ENCODE measurements around the gene DRC7. TPM values are rescaled to one million over a fixed set of nuclear protein-coding genes. Genes with fewer than 3 reads are reported as not detected.

DRC7 gene
- total RNA-seq, 1 experiment from 2014 or later: 0.72 TPM

DNA sequence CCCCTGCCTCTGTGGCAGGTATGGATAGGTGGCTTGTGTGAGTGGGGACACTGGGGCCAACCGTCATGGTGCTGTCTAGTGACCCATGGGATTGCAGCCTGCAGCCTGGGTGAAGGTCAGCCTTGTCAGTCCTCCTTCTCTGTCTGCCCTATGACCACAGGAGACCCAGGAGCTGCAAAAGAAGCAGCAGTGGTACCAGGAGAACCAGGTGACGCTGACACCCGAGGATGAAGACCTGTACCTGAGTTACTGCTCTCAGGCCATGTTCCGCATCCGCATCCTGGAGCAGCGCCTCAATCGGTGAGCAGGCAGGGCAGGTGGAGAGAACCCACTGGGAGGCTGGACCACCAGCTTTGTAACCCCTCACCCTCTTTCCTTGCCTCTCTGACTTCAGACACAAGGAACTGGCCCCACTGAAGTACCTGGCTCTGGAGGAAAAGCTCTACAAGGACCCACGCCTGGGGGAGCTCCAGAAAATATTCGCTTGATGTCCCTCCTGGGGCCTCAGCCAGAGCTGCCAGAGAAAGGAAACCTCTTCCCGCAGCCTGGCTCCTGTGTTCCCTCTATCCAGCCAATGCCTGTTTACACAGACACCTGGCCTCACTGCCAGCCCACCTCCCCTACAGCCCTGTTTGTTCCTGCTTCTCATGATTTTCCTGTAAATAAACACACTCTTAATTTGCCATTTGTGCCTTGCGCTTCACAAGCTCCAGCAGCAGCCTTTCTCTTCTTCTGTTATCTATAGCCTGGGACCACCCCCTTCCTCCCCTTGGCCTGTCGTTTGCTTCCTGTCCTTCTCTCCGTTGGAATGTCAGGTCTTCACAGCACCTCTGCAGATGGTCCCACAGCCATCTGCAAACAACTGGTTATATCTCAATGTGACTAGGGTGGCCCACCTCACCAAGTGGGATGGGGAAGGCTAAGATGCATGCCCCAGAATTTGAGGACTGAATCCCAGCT is 36.4 kb downstream of the DRC7 start:
- Histone ChIP-seq H3K27me3 (ENCODE audit: insufficient read depth, low read length) (no peaks in the 10 kb centered on the region), H3K56ac (ENCODE audit: insufficient read length, low read depth, low read length) (no peak overlapping the region), H4K8ac (replicated peaks; ENCODE audit: insufficient read length, low read depth, low read length) (no peak overlapping the region), H2AK5ac (ENCODE audit: insufficient read length, low read length) (no peak overlapping the region), H4K20me1 (ENCODE audit: control insufficient read depth, insufficient read depth, insufficient read length) (no peaks in the 10 kb centered on the region), H3K18ac (ENCODE audit: insufficient read length, low read depth, low read length) (no peak overlapping the region), H3K9ac (ENCODE audit: extremely low read depth, insufficient read length, low read length) (no peak overlapping the region), H2BK120ac (ENCODE audit: low read depth, low read length, poor library complexity, severe bottlenecking) (no peak overlapping the region), H2BK15ac (ENCODE audit: low read depth, low read length) (no peak overlapping the region), H3K79me1 (ENCODE audit: insufficient read depth, low read depth, low read length, poor library complexity, severe bottlenecking) (no peaks in the 10 kb centered on the region), H3K79me2 (ENCODE audit: insufficient read depth, low read length) (no peaks in the 10 kb centered on the region), H3K4me2 (ENCODE audit: insufficient read depth, insufficient read length, low read length) (no peak overlapping the region), H3K9me3 (ENCODE audit: control insufficient read depth, low read depth, low read length) (no peaks in the 10 kb centered on the region), H3K23ac (ENCODE audit: insufficient read length, low read depth, low read length) (no peak overlapping the region), H2BK20ac (ENCODE audit: low read depth, low read length, poor library complexity, severe bottlenecking) (no peak overlapping the region), H4K91ac (ENCODE audit: insufficient read length, low read depth, low read length) (no peak overlapping the region), H3K23me2 (ENCODE audit: insufficient read length, low read depth, low read length, poor library complexity, severe bottlenecking) (peaks cover 8% of the 10 kb centered on the region), H2BK5ac (ENCODE audit: insufficient read length, low read length) (no peak overlapping the region), H3K4me1 (ENCODE audit: insufficient read depth, low read length) (no peaks in the 10 kb centered on the region), H2AFZ (ENCODE audit: low read length) (no peak overlapping the region), H3K14ac (ENCODE audit: insufficient read depth, low read length) (no peak overlapping the region; the same call in 1 of the 2 replicates), H3K4ac (ENCODE audit: low read depth, low read length) (no peak overlapping the region), H3T11ph (ENCODE audit: low read length) (no peak overlapping the region), H3K27ac (ENCODE audit: insufficient read length, low read depth, low read length) (no peak overlapping the region), H4K5ac (ENCODE audit: insufficient read length, low read depth, low read length) (no peak overlapping the region), H2BK12ac (ENCODE audit: insufficient read length, low read depth, low read length) (no peak overlapping the region)
- no CpG with 5 or more reads among the region's 13 CpGs for WGBS (ENCODE audit: extremely low coverage, insufficient read length, low lambda C conversion rate)
- DNase-seq: no peak
- H3K4me3 Mint-ChIP-seq: no peak overlapping the region
- no peak overlapping the region for H3K27ac Mint-ChIP-seq
- peaks cover 5% of the 10 kb centered on the region for H3K27me3 Mint-ChIP-seq (ENCODE audit: low read depth)
- TF ChIP-seq, protein P1, sequence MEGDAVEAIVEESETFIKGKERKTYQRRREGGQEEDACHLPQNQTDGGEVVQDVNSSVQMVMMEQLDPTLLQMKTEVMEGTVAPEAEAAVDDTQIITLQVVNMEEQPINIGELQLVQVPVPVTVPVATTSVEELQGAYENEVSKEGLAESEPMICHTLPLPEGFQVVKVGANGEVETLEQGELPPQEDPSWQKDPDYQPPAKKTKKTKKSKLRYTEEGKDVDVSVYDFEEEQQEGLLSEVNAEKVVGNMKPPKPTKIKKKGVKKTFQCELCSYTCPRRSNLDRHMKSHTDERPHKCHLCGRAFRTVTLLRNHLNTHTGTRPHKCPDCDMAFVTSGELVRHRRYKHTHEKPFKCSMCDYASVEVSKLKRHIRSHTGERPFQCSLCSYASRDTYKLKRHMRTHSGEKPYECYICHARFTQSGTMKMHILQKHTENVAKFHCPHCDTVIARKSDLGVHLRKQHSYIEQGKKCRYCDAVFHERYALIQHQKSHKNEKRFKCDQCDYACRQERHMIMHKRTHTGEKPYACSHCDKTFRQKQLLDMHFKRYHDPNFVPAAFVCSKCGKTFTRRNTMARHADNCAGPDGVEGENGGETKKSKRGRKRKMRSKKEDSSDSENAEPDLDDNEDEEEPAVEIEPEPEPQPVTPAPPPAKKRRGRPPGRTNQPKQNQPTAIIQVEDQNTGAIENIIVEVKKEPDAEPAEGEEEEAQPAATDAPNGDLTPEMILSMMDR (conservative IDR thresholded peaks at IDR 0.05): no peak
- peaks cover 0 to 5% (median 0%) of the 10 kb centered on the region in 3 experiments; a peak in 2 of 7 replicates for H3K36me3 Mint-ChIP-seq (ENCODE audit: insufficient read depth in 1 of 3, low read depth in 3 of 3)
- peaks cover 0 to 3% of the 10 kb centered on the region in 2 experiments; a peak in 3 of 5 replicates for H3K9me3 Mint-ChIP-seq
- peaks cover 1 to 13% of the 10 kb centered on the region in 2 experiments; a peak in 3 of 4 replicates for H3K4me1 Mint-ChIP-seq
